SHP77 (cell line): ENCODE measurements around the gene ANO3.
"Not testable (repeated sequence)": the region's sequence is repeated elsewhere in the genome, so short reads cannot be mapped to it uniquely, and the experiment has no call there.

Experiments used
- DNase-seq, 2 experiments: peaks; one replicate each; lab custom pipeline; 2025; lab: John Stamatoyannopoulos, UW

ANO3 gene

DNA sequence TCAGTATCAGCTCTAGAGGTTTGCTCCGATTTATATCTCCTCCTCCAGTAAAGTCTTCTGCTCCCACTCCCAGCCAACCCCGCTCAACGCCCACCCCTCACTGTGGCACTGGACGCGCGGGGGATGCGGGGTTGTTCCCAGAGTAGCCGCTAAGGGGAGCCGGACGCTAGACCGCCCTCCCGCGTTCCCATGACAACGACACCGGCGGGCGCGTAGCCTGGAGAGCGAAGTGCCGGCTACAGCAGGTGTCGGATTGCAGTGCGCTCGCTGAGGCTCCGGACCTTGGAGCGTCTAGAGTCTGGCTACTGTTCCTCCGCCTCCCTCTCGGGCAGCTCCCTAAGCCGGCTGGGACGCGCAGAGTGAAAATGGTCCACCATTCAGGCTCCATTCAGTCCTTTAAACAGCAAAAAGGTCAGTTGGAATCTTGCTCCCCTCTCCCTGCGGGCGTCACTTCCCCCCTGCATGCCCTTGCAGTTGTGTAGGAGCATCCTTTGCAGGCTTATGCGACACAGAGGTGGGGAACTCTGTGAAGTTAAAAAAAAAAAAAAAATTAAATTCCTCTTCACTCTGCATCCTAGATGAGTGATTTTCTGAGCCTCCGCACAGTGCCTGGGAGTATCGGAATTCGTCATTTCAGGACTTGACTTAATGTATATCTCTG lies at the start of gene ANO3:
ANO3 (plus strand) TSS at position 220 of the 661 bp plus-strand sequence; CDS start at position 366, 146 bp downstream.
- DNase-seq: peak; percentile 57 to 73

DNA sequence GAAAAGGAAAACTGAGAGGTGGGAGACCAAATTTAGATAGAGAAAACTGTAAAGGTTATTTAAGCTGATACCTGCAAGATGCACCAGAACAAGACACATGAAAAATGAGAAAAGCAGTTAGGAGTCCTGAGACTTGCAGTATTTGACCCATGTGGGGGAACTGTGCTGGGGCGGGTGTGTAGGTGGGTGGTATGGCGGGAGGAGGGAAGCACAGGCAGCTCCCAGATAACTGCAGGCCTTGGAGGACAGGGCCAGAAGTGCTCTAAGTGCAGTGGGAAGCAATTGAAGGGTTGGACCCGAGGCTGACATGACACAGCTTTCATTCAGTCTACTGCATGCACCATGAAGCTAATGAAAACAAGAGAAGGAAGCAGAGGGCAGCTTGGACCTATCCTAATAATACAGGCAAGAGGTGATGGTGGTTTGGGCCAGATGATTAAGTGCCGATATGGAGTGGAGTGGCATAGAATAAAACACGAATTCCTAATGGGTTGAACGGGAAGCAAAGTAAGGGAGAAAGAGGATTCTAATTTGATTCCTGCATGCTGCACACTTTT lies 48.0 kb upstream of the ANO3 start:
- no peak for DNase-seq

DNA sequence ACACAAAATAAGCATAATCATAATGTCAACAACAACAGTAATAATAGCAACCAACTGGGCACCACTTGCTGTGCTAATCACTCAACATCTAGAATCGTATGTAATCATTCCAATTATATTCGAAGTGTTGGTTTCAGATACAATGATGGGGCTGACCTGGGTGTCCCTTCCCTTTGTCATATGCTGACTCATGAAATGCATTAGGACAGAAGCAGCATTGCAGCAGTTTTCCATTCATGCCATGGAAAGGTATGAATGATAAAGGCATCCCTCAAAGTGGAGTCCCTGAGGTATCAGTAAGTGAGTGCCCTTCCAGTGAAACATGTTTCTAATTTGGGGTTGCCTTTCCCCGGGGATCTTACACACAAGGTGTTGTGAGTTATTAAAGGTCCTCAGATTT lies 46.3 kb upstream of the ANO3 start:
- no peak for DNase-seq

DNA sequence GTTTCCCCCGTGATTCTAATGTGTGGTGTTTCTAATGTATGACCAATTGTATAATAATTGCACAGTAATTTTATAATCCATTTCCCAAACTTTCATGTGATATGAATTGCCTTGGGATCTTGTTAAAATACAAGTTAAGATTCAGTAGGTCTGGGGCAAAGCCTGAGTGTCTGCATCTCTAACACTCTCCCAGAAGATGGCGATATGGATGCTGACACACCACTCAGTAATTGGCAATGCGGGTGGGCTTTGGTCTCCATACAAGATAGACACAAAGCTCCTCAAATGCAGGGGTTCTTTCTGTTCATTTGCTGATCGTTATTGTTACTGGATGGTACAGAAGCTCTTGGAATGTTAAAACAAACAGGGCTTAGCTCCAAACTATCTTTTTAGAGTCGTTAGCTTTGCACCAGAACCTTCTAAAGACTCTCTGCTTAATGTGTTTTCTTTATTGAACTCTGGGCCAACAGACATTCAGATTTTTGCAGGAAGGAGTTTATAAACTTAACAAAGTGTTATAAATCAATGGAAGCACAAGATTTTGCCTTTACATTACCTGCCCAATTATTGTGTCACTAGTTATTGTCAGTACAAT lies 45.4 kb upstream of the ANO3 start:
- DNase-seq: no peak

DNA sequence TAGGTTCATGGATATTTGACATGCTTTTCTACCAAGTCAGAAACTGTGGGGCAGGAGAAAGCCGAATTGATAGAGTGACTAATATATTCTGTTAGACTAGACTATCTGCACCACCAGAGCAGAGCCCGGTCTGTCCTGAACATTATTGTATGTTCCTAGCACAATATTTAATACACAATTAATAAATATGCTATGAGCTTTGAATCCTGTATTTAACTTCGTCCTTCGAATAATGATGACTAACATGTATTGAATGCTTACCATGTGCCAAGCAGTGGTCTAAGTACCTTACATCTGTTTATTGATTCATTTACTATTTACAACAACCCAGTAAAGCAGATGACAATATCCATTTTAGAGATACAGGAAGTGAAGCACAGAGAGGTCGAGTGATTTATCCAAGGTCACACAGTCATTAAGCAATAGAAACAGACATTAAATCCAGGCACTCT lies 44.8 kb upstream of the ANO3 start:
- DNase-seq: no peak

DNA sequence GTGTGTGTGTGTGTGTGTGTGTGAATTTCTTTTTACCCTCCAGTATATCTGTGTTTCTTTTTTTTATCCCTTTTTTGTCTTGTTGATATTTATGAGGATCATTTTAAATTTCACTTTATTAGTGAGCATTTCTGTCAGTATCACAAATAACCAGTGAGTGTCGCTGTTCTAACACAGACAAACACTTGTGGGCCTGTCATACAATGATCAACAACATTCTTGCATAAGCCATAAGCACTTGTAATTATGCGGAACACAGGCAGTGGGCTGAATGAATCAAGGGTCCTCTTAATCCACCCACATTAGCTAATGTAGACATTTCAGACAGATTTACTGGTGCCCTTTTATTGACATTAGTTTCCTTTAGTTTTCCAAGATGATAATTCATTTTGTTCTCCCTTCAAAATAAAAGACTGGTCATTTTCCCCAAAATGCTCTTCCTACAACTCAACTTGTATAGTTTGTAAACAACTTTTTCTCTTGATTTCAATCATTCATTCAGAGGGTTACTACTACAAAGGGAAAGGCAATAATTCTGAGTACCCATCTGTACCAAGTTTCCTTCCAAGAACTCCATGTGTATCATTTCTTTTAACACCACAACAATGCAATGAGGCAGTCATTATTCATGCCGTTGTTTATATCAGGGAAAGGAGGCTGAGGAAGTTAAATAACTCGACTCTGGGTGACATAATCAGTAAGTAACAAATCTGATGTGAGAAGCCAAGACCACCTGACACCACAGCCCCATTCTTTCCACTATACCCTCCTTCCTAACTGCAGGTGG lies 34.5 kb upstream of the ANO3 start:
- peak in 1 of 2 experiments; percentile 28 for DNase-seq

DNA sequence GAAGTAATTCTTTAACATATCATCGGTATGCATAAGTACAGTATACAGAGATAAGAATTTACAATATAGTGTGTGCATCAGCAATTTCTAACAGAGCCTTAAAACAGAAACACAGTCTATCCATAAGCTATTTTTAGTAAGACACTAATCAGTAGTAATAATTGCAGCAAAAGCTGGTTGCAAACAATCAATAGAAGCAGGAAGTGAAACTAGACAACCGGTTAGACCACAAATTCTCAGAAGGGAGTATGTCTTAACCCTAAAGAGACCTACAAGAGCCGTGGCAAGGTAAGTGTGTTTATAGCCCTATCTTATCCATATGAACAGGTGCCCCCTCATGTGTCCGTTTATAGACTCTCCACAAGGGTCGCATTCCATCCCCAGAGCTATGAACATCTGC lies 15.6 kb upstream of the ANO3 start:
- not testable (repeated sequence) for DNase-seq

DNA sequence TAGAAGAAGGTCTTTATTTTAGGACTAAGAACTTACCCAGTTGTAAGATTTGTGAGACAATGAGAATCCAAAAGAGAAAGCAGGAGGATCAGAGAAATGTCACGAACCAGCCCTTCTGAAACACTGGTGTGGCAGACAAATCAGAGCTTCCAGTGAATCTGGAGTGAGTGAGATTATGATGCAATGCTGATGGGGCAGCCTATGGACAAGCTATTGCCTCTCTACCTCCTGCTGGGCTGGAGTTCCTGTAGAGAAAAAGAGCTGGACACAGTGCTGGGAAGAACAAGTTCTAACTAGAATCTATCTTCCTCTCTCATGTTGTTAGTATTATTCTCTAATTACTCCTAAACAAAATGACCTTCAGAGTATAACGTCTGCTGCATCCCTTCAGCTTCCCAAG lies 12.0 kb upstream of the ANO3 start:
- DNase-seq: no peak

DNA sequence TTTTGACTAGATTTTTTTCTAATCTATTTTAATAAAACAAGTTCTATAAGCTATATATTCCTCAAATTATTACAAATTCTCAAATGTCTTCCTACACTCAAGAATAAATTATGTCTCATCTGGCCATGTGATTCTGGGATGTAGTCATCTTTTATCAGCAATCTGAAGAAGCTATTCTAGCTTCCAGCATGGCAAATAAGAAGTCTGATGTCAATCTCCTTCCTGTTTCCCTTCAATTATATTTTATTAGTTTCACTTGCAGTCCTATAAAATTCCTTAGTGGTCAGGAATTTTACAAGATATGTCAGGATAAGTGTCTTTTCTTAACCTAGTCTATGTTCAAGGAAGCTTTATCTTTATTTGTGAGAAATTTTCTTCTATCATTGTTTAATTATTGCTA lies 10.4 kb upstream of the ANO3 start:
- no peak for DNase-seq

DNA sequence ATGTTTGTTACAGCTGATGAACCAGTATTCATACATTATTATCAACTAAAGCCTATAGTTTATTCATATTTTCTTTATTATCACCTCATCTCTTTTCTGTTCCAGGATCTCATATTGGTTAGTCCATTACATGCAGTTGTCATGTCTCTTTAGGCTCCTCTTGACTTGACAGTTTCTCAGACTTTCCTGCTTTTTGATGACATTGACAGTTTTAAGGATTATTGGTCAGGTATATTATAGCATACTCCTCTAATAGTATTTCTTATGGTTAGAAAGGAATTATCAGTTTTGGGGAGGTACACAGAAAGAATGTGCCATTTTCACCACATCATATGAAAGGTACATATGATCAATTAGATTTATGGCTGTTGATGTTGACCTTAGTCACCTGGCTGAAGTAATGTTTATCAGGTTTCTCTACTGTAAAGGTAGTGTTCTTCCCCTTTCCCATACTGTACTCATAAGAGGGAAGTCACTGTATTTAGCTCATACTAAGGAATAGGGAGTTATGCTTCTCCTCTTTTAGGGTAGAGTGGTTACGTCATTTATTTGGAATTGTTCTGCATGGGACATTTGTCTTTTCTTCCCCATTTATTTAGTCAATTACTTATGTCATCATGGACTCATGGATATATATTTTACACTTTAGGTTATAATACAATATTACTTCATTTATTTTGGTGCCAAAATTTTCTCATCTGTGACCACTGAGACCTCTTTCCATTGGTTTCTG lies 9.4 kb upstream of the ANO3 start:
- DNase-seq: no peak

DNA sequence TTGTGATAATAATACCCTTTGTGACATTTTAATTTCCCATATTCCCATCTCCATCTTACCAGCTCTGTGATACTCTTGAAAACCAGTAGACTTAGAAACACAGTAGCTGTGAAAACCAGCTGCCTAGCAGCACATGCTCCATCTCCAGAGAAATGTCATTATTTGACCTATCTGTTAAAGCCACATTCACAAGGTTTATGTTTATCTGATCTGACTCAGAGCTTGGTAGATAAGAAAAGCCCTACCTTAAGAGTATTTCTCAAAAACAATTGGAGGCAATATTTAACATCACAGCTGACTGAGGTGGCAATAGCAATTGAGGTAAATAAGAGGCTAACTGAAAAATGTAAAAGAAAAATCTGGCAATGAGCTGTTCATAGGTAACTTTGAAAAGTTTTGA lies 8.1 kb upstream of the ANO3 start:
- no peak for DNase-seq

DNA sequence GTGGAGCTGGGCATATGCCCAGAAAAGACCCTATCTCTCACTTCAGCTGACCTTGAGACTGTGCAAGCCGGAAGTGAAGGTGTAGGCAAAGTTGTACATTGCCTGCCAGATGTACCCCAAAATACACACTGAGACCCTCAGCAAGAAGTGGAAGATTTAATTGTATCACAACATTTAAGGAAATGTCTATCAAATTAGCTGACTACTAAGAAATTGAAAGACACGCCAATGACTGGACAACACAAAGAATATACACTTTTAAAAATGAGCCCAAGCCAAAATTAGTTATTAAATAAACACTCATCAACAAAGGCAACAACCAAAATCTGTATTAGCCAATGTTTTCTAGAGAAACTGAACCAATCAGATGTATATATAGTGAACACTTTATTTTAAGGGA lies 7.7 kb upstream of the ANO3 start:
- DNase-seq: no peak

DNA sequence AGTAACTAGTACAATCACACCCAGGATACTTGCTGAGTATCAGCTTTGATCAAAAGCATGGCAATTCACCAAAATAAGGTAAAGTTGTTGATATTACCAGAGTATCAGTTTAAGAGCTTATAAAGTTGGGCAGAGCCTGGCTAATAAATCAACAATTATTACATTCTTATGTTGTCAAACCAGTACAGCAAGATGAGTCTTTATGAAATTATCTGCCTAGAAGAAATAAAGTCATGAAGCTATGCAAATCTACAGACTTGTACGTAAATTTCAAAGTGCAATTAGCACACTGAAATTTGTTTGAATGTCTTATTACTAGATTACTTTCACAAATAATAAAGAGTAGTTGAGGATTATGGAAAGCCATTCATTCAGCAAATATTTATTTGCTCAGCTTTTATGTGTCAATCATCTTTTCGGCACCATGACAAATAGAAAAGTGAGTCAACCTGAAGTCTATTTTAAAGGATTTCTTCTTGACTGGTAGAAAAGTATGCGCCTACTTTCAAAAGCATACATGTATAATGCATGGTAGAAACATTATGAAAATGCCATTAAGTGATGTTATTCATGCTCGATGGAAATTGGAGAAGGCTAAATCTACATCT lies 5.0 kb upstream of the ANO3 start:
- no peak for DNase-seq

DNA sequence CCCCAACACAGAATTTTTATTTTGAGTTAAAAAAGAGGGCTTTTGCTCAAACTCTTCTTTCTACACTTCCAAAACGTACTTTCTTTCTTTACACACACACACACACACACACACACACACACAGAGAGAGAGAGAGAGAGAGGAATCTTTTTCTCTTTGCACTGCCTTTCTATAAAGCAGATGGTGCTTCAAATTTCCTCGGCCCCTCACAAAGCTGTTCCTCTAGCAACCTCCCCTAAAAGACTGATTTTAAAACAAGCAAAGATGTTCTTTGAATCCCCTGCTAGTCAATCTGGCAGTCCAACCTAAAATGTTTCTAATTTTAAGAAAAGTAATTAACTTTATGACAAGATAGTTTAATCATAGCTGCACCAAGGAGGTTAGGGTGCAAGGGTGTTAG lies 2.7 kb upstream of the ANO3 start:
- DNase-seq: no peak

DNA sequence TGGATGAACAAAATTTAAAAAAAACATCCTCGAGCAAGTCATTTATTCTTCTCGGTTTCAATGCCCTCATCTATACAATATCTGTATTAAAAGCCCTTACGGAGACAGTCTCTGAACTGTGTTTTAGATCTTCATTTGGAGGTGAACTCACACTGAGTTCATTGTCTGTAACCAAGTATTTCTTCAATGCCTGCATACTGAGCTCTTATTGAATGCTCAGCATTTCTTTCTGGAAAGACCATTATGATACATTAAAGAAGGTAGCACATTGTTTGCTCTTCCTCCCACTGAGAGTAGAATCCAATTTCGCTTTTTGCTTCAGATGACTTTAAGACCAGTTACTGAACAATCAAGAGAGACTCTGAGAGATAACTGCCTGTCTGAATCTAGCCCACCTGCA lies 1.7 kb upstream of the ANO3 start:
- DNase-seq: no peak

DNA sequence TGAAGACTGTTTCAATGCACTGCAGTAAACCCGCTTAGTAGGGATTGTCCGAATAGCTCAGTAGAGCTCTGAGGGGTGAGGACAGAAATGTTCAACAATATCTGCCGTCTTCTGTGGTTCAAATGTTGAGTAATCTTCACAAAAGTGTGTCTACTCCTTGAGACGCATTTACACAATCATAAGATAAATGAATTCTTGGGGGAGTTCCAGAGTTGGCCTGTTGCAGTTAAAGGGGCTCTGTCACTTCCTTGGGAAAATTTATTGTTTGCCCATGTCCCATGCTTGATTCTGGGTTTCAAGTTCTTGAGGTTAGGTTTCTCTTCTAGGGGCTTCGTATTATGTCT lies 614 bp downstream of the ANO3 start:
- DNase-seq: no peak

DNA sequence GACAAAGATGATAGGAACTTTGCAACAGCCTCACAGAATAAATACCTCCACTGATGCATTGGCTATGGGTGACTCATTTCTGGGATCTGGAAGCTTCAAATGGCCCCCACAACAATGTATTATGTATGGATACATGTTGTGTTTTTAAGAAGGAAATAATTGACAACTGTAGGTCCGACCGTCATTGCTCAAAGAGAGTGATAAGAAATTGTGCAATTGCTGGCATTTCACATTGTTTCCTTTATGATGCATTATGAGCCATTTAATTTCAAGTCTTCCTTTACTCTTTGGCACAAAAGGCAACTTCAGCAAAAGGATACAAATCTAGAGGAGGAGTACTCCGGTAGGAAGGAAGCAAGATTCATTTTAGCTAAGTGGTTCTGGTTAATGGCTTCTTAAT lies 2.0 kb downstream of the ANO3 start:
- no peak for DNase-seq

DNA sequence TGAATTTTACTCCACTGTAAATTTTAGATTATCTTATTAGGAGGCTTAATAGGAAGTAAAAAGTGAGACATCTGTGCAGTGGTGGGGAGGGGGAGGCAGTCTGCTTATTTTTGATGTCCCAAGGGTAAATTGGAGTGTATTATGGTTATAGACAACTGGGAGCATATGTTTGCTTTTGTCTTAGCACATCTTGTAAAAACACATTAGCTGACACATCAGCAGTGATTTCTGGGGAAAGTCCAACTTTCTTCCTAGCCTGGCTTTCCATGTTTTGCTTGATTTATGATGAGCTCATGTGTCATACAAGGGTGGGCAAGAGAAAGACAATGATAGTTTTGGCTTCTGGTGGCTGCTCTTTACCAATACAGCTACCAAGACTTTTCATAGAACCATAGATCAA lies 4.0 kb downstream of the ANO3 start:
- DNase-seq: no peak

DNA sequence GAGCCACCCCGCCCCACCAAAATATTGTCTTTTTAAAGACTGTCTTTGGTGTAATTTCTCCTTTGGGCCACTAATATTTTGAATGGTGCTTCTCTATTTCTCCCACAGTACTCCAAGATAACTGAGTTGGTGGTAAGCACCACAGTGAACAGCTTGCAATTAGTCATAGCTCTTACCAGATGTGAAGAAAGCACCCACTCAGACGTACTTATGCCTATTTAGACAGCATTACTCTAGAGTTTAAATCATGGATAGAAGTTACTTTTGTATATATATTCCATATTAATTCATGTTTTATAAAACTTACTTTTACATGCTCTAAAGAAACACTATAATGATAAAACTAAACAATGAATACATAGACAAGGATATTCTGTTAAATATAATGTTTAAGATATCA lies 12.7 kb downstream of the ANO3 start:
- no peak for DNase-seq

DNA sequence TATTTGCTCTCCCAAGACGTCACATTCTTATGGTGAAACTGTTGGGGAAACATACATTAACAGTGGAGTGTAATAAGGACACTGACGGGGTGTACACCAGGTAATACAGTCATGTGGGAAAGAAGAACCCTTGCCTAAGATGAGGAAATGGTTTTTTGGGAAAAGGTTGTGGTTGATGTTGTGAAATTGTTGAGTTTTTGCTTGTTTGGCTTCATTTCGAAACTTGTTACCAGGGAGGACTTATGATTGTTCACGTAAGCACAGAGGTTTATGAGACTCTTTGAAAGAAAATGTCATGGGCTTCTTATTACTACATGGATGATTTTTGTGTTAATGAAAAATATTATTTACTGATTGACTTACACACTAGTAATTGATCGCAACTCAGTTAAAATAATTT lies 16.8 kb downstream of the ANO3 start:
- no peak for DNase-seq

DNA sequence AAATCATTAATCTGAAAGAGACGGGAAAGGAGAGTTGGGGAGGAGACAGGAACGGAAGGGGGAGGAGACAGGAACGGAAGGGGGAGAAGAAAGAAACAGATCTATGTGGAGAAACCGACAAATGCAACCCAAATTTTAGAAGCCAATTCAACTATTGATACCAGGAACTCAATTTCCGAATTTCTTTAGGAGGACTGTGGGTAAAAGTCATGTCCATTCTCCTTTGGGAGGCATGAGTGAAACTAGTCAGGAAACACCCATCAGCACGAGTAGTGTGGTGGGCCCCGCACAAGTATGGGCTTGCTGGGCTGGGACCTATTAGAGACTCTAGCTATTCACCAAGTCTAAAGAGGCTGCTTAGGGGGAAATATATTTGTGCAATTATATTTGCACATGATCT lies 18.1 kb downstream of the ANO3 start:
- DNase-seq: no peak

DNA sequence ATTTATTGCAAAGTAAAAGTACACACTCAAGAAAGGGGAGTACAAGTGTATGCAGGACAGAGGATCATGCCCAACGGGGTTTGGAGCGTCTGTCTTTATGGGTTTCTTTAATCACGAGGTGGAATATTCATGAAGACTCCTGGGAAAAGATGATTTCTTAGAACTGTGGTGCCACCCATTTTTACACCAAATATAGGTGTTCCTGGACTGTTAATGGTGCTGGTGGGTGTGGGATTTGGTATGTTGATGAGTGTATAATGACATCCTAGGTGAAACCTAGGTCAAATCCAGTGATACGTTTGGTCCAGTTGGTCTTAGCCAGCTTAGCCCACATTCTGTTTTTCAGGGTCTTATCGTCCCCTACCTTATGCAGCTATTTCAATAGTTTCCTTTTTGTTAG lies 21.1 kb downstream of the ANO3 start:
- no peak for DNase-seq
